HL-60 (cell line): ENCODE results near the gene ADISSP.

ENCODE experiments used
- CTCF ChIP-seq: IDR thresholded peaks from one replicate; pipeline ENCODE4 v1.5.1; 2011; ENCODE audit warnings: low read length, control low read depth, inconsistent platforms; ENCODE audit not compliant: insufficient read depth
- GABPA ChIP-seq: IDR thresholded peaks from 2 replicates; pipeline ENCODE4 v1.6.1; 2012; ENCODE audit warnings: low read depth
- POLR2AphosphoS5 ChIP-seq: IDR thresholded peaks from 2 replicates; pipeline ENCODE4 v1.6.1; 2012; ENCODE audit warnings: low read depth
- TF ChIP-seq, protein P1 (sequence below): IDR thresholded peaks from 2 replicates; pipeline ENCODE4 v1.6.1; 2012; ENCODE audit warnings: low read depth; ENCODE audit not compliant: insufficient replicate concordance

- no peak for TF ChIP-seq POLR2AphosphoS5
- TF ChIP-seq CTCF = no peak
- TF ChIP-seq, protein P1, sequence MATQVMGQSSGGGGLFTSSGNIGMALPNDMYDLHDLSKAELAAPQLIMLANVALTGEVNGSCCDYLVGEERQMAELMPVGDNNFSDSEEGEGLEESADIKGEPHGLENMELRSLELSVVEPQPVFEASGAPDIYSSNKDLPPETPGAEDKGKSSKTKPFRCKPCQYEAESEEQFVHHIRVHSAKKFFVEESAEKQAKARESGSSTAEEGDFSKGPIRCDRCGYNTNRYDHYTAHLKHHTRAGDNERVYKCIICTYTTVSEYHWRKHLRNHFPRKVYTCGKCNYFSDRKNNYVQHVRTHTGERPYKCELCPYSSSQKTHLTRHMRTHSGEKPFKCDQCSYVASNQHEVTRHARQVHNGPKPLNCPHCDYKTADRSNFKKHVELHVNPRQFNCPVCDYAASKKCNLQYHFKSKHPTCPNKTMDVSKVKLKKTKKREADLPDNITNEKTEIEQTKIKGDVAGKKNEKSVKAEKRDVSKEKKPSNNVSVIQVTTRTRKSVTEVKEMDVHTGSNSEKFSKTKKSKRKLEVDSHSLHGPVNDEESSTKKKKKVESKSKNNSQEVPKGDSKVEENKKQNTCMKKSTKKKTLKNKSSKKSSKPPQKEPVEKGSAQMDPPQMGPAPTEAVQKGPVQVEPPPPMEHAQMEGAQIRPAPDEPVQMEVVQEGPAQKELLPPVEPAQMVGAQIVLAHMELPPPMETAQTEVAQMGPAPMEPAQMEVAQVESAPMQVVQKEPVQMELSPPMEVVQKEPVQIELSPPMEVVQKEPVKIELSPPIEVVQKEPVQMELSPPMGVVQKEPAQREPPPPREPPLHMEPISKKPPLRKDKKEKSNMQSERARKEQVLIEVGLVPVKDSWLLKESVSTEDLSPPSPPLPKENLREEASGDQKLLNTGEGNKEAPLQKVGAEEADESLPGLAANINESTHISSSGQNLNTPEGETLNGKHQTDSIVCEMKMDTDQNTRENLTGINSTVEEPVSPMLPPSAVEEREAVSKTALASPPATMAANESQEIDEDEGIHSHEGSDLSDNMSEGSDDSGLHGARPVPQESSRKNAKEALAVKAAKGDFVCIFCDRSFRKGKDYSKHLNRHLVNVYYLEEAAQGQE = no peak
- no peak for TF ChIP-seq GABPA
Measured at GRCh38 chr20:3765171-3765882, 2.2 kb downstream of the ADISSP start.
